H9 (cell line): Measurements from ENCODE around the gene LYSMD3. TPM values are rescaled to one million over a fixed set of nuclear protein-coding genes. Genes with fewer than 3 reads are reported as not detected.

Experiments used
- DNase-seq: peaks from one replicate; pipeline ENCODE4 v3.0.0-alpha.2; 2017
- H2AFZ ChIP-seq: one replicate; pipeline ENCODE4 v1.6.1; 2013; ENCODE audit warnings: mild to moderate bottlenecking, low read length, control low read depth, moderate library complexity
- H2AK5ac ChIP-seq: 2 replicates; pipeline ENCODE4 v1.6.1; 2013; ENCODE audit warnings: low read length, control low read depth, mixed read lengths; ENCODE audit not compliant: insufficient read length
- H2BK120ac ChIP-seq: one replicate; pipeline ENCODE4 v1.6.1; 2013; ENCODE audit warnings: low read depth, mild to moderate bottlenecking, low read length, control low read depth, inconsistent platforms; ENCODE audit not compliant: poor library complexity, severe bottlenecking
- H2BK12ac ChIP-seq: 2 replicates; pipeline ENCODE4 v1.6.1; 2013; ENCODE audit warnings: low read length, control low read depth, mixed read lengths, low read depth; ENCODE audit not compliant: insufficient read length
- H2BK15ac ChIP-seq: 2 replicates; pipeline ENCODE4 v1.6.1; 2013; ENCODE audit warnings: low read depth, low read length, control low read depth
- H2BK20ac ChIP-seq: one replicate; pipeline ENCODE4 v1.6.1; 2013; ENCODE audit warnings: low read depth, mild to moderate bottlenecking, low read length, control low read depth, inconsistent platforms; ENCODE audit not compliant: poor library complexity, severe bottlenecking
- H2BK5ac ChIP-seq: 2 replicates; pipeline ENCODE4 v1.6.1; 2013; ENCODE audit warnings: low read length, control low read depth, mixed read lengths; ENCODE audit not compliant: insufficient read length
- H3K14ac ChIP-seq: 2 replicates; pipeline ENCODE4 v1.6.1; 2013; ENCODE audit warnings: low read length, control low read depth; ENCODE audit not compliant: insufficient read depth
- H3K18ac ChIP-seq: 2 replicates; pipeline ENCODE4 v1.6.1; 2013; ENCODE audit warnings: low read depth, mild to moderate bottlenecking, mixed read lengths, low read length, control low read depth; ENCODE audit not compliant: insufficient read length
- H3K23ac ChIP-seq: 2 replicates; pipeline ENCODE4 v1.6.1; 2013; ENCODE audit warnings: low read length, control low read depth, mixed read lengths, low read depth; ENCODE audit not compliant: insufficient read length
- H3K23me2 ChIP-seq: 2 replicates; pipeline ENCODE4 v1.6.1; 2013; ENCODE audit warnings: low read depth, mild to moderate bottlenecking, mixed read lengths, low read length, control low read depth; ENCODE audit not compliant: insufficient read length, poor library complexity, severe bottlenecking
- H3K27ac ChIP-seq: 2 replicates; pipeline ENCODE4 v1.5.1; 2013; ENCODE audit warnings: low read length, control low read depth, mixed read lengths, low read depth; ENCODE audit not compliant: insufficient read length
- H3K27me3 ChIP-seq: 2 replicates; pipeline ENCODE4 v1.6.1; 2013; ENCODE audit warnings: low read length, control low read depth, inconsistent platforms; ENCODE audit not compliant: insufficient read depth
- H3K4ac ChIP-seq: 2 replicates; pipeline ENCODE4 v1.6.1; 2013; ENCODE audit warnings: low read depth, mild to moderate bottlenecking, control low read depth, inconsistent platforms, low read length, moderate library complexity
- H3K4me1 ChIP-seq: 2 replicates; pipeline ENCODE4 v1.6.1; 2013; ENCODE audit warnings: low read length, control low read depth, inconsistent platforms; ENCODE audit not compliant: insufficient read depth
- H3K4me2 ChIP-seq: 2 replicates; pipeline ENCODE4 v1.6.1; 2013; ENCODE audit warnings: low read length, control low read depth, mixed read lengths; ENCODE audit not compliant: insufficient read length, insufficient read depth
- H3K56ac ChIP-seq: 2 replicates; pipeline ENCODE4 v1.6.1; 2013; ENCODE audit warnings: low read depth, mild to moderate bottlenecking, mixed read lengths, low read length, control low read depth; ENCODE audit not compliant: insufficient read length
- H3K79me1 ChIP-seq: 2 replicates; pipeline ENCODE4 v1.6.1; 2013; ENCODE audit warnings: low read depth, mild to moderate bottlenecking, moderate library complexity, low read length, control low read depth, inconsistent platforms; ENCODE audit not compliant: insufficient read depth, poor library complexity, severe bottlenecking
- H3K79me2 ChIP-seq: 2 replicates; pipeline ENCODE4 v1.6.1; 2013; ENCODE audit warnings: low read length, control low read depth, inconsistent platforms; ENCODE audit not compliant: insufficient read depth
- H3K9ac ChIP-seq: 2 replicates; pipeline ENCODE4 v1.6.1; 2013; ENCODE audit warnings: low read length, control low read depth, mixed read lengths; ENCODE audit not compliant: insufficient read length; ENCODE audit errors: extremely low read depth
- H3K9me3 ChIP-seq: one replicate; pipeline ENCODE4 v1.6.1; 2013; ENCODE audit warnings: low read depth, low read length, inconsistent platforms; ENCODE audit not compliant: control insufficient read depth
- H3T11ph ChIP-seq: one replicate; pipeline ENCODE4 v1.6.1; 2013; ENCODE audit warnings: mild to moderate bottlenecking, low read length, control low read depth, inconsistent platforms
- H4K20me1 ChIP-seq: one replicate; pipeline ENCODE4 v1.6.1; 2013; ENCODE audit not compliant: control insufficient read depth, insufficient read length, insufficient read depth
- H4K5ac ChIP-seq: 2 replicates; pipeline ENCODE4 v1.6.1; 2013; ENCODE audit warnings: low read depth, mild to moderate bottlenecking, mixed read lengths, low read length, control low read depth; ENCODE audit not compliant: insufficient read length
- H4K8ac ChIP-seq: replicated peaks from 2 replicates; pipeline ENCODE4 v1.6.1; 2013; ENCODE audit warnings: low read length, control low read depth, mixed read lengths, low read depth; ENCODE audit not compliant: insufficient read length
- H4K91ac ChIP-seq: 2 replicates; pipeline ENCODE4 v1.6.1; 2013; ENCODE audit warnings: low read depth, mild to moderate bottlenecking, moderate library complexity, mixed read lengths, low read length, control low read depth; ENCODE audit not compliant: insufficient read length
- H3K27ac Mint-ChIP-seq, 3 experiments: 2 replicates in 2 of 3; 3 replicates in 1 of 3; pipeline ENCODE4 v1.8.0; 2020 to 2021; ENCODE audit warnings: mixed read lengths in 3 of 3, mild to moderate bottlenecking in 1 of 3, moderate library complexity in 1 of 3
- H3K27me3 Mint-ChIP-seq: 2 replicates; pipeline ENCODE4 v1.8.0; 2021; ENCODE audit warnings: low read depth, mild to moderate bottlenecking, moderate library complexity, mixed read lengths
- H3K36me3 Mint-ChIP-seq, 3 experiments: 2 replicates in 2 of 3; 3 replicates in 1 of 3; pipeline ENCODE4 v1.8.0; 2020 to 2021; ENCODE audit warnings: low read depth in 3 of 3, mixed read lengths in 3 of 3; ENCODE audit not compliant: insufficient read depth in 1 of 3
- H3K4me1 Mint-ChIP-seq, 2 experiments: 2 replicates each; pipeline ENCODE4 v1.8.0; 2020; ENCODE audit warnings: mixed read lengths in 2 of 2
- H3K4me3 Mint-ChIP-seq, 2 experiments: 2 replicates in 1 of 2; 3 replicates in 1 of 2; pipeline ENCODE4 v1.8.0; 2020 to 2021; ENCODE audit warnings: mild to moderate bottlenecking in 2 of 2, mixed read lengths in 2 of 2, moderate library complexity in 1 of 2
- H3K9me3 Mint-ChIP-seq, 2 experiments: 2 replicates in 1 of 2; 3 replicates in 1 of 2; pipeline ENCODE4 v1.8.0; 2020; ENCODE audit warnings: mild to moderate bottlenecking in 2 of 2, mixed read lengths in 2 of 2, moderate library complexity in 1 of 2
- total RNA-seq: library from RNA; stranded (reverse); gene quantifications from 2 replicates; pipeline ENCODE4 v1.2.1, GENCODE V29; 2021
- TF ChIP-seq, protein P1 (sequence below): fragments of 200-600 bp; sonication (generic); conservative IDR thresholded peaks from 3 replicates; pipeline ENCODE4 v1.8.0; 2021; ENCODE audit warnings: antibody characterized with exemption, mild to moderate bottlenecking

The LYSMD3 gene
- total RNA-seq, 1 experiment from 2014 or later, result 14.0 TPM

DNA sequence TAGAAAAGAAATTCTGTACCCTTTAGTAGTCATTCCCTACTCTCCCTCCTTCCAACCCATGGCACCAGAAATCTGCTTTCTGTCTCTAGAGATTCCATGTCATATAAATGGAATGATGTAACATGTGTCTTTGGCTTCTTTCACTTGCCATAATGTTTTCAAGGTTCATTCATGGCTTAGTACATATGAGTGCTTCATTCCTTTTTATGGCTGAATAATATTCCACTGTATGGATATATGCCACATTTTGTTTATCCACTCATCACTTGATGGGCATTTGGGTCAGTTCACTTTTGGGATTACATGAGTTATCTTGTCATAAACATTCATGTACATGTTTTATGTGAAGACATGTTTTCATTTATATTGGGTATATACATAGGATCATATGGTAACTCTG lies 35.3 kb downstream of the LYSMD3 start:
- Histone ChIP-seq H2BK15ac (no peak overlapping the region), H3K9ac (no peak overlapping the region), H4K20me1 (no peaks in the 10 kb centered on the region), H3K79me2 (no peaks in the 10 kb centered on the region), H2BK20ac (no peak overlapping the region), H2AFZ (no peak overlapping the region), H3K18ac (no peak overlapping the region), H3T11ph (no peak overlapping the region), H3K79me1 (no peaks in the 10 kb centered on the region), H3K27me3 (no peaks in the 10 kb centered on the region), H3K9me3 (no peaks in the 10 kb centered on the region), H3K4me2 (no peak overlapping the region), H2BK12ac (no peak overlapping the region), H3K4me1 (no peaks in the 10 kb centered on the region), H4K8ac (no peak overlapping the region), H2AK5ac (no peak overlapping the region), H2BK5ac (no peak overlapping the region), H4K5ac (no peak overlapping the region), H3K27ac (no peak overlapping the region), H3K4ac (no peak overlapping the region), H2BK120ac (no peak overlapping the region), H3K23me2 (no peaks in the 10 kb centered on the region), H3K14ac (no peak overlapping the region), H3K56ac (no peak overlapping the region), H3K23ac (no peak overlapping the region), H4K91ac (no peak overlapping the region)
- Mint-ChIP-seq H3K4me1 (no peaks in the 10 kb centered on the region), H3K36me3 (peaks cover 44 to 68% (median 46%) of the 10 kb centered on the region in 3 experiments), H3K27me3 (no peaks in the 10 kb centered on the region), H3K4me3 (no peak overlapping the region; a peak in 1 of 5 replicates), H3K27ac (no peak overlapping the region; a peak in 1 of 7 replicates), H3K9me3 (no peaks in the 10 kb centered on the region)
- DNase-seq, result no peak
- TF ChIP-seq, protein P1, sequence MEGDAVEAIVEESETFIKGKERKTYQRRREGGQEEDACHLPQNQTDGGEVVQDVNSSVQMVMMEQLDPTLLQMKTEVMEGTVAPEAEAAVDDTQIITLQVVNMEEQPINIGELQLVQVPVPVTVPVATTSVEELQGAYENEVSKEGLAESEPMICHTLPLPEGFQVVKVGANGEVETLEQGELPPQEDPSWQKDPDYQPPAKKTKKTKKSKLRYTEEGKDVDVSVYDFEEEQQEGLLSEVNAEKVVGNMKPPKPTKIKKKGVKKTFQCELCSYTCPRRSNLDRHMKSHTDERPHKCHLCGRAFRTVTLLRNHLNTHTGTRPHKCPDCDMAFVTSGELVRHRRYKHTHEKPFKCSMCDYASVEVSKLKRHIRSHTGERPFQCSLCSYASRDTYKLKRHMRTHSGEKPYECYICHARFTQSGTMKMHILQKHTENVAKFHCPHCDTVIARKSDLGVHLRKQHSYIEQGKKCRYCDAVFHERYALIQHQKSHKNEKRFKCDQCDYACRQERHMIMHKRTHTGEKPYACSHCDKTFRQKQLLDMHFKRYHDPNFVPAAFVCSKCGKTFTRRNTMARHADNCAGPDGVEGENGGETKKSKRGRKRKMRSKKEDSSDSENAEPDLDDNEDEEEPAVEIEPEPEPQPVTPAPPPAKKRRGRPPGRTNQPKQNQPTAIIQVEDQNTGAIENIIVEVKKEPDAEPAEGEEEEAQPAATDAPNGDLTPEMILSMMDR, result no peak
